Measurements from ENCODE around the gene FLACC1.

Gene FLACC1

GRCh38 chr2:201319511-201319910, 37.6 kb downstream of the FLACC1 start:
- H3K9ac ChIP-seq (ENCODE audit: low read length), result no peak overlapping the region
- 39% methylated on average over 2 of the region's 2 CpGs for WGBS
- H2BK15ac ChIP-seq (ENCODE audit: low read depth, poor library complexity, severe bottlenecking), result no peak overlapping the region
- no peaks in the 10 kb centered on the region for H3K79me1 ChIP-seq (replicated peaks; ENCODE audit: low read length, poor library complexity, severe bottlenecking)
- no peaks in the 10 kb centered on the region for H3K27me3 ChIP-seq (ENCODE audit: control insufficient read depth in 1 of 2, insufficient read depth in 1 of 2, low read length in 2 of 2)
- H3K9me3 ChIP-seq (ENCODE audit: control insufficient read depth, low read length), result peaks cover 39% of the 10 kb centered on the region
- H2BK120ac ChIP-seq (ENCODE audit: low read depth, low read length), result no peak overlapping the region
- peaks cover 4% of the 10 kb centered on the region for H3K4me1 ChIP-seq (ENCODE audit: control insufficient read depth, insufficient read depth, low read depth, low read length)
- H3K4me2 ChIP-seq (ENCODE audit: low read length, poor library complexity, severe bottlenecking), result no peak overlapping the region
- H2BK5ac ChIP-seq (ENCODE audit: low read depth, low read length, poor library complexity, severe bottlenecking), result no peak overlapping the region
- no peak overlapping the region for H3K14ac ChIP-seq (ENCODE audit: low read length in 2 of 2)
- no peak overlapping the region for H2BK12ac ChIP-seq (ENCODE audit: low read length in 2 of 2)
- no peak overlapping the region for H3K27ac ChIP-seq (ENCODE audit: low read length, poor library complexity, severe bottlenecking)
- H4K91ac ChIP-seq (ENCODE audit: low read length), result no peak overlapping the region
- no peak overlapping the region for H2AK5ac ChIP-seq (ENCODE audit: low read length, severe bottlenecking)
- H3K4me3 ChIP-seq (ENCODE audit: insufficient read depth in 1 of 2, low read depth in 1 of 2, low read length in 2 of 2), result no peak overlapping the region
- DNase-seq, result no peak
- no peak overlapping the region for H4K8ac ChIP-seq (ENCODE audit: low read length)
- peaks cover 8 to 11% of the 10 kb centered on the region in 2 experiments for H3K36me3 ChIP-seq (ENCODE audit: control insufficient read depth in 1 of 2, insufficient read depth in 2 of 2, low read depth in 1 of 2, low read length in 2 of 2)
- H3K4ac ChIP-seq (ENCODE audit: low read depth in 1 of 2, low read length in 2 of 2), result no peak overlapping the region
- H3K23ac ChIP-seq (ENCODE audit: low read length in 2 of 2), result no peak overlapping the region
- no peak overlapping the region for H3K18ac ChIP-seq (ENCODE audit: low read depth in 1 of 2, low read length in 2 of 2)
- H2AFZ ChIP-seq (ENCODE audit: low read depth, low read length), result no peak overlapping the region

- Histone ChIP-seq H3K4me3 (ENCODE audit: insufficient read depth in 1 of 2, low read depth in 1 of 2, low read length in 2 of 2) (no peak overlapping the region), H2BK120ac (ENCODE audit: low read depth, low read length) (no peak overlapping the region), H2AFZ (ENCODE audit: low read depth, low read length) (no peak overlapping the region), H3K27me3 (ENCODE audit: control insufficient read depth in 1 of 2, insufficient read depth in 1 of 2, low read length in 2 of 2) (no peaks in the 10 kb centered on the region), H3K4ac (ENCODE audit: low read depth in 1 of 2, low read length in 2 of 2) (no peak overlapping the region), H3K4me2 (ENCODE audit: low read length, poor library complexity, severe bottlenecking) (no peak overlapping the region), H2AK5ac (ENCODE audit: low read length, severe bottlenecking) (no peak overlapping the region), H3K9me3 (ENCODE audit: control insufficient read depth, low read length) (peaks cover 33% of the 10 kb centered on the region), H3K23ac (ENCODE audit: low read length in 2 of 2) (no peak overlapping the region), H3K14ac (ENCODE audit: low read length in 2 of 2) (no peak overlapping the region), H4K91ac (ENCODE audit: low read length) (no peak overlapping the region), H2BK15ac (ENCODE audit: low read depth, poor library complexity, severe bottlenecking) (no peak overlapping the region), H3K4me1 (ENCODE audit: control insufficient read depth, insufficient read depth, low read depth, low read length) (no peaks in the 10 kb centered on the region), H3K79me1 (replicated peaks; ENCODE audit: low read length, poor library complexity, severe bottlenecking) (no peaks in the 10 kb centered on the region), H3K27ac (ENCODE audit: low read length, poor library complexity, severe bottlenecking) (no peak overlapping the region), H3K18ac (ENCODE audit: low read depth in 1 of 2, low read length in 2 of 2) (no peak overlapping the region), H2BK5ac (ENCODE audit: low read depth, low read length, poor library complexity, severe bottlenecking) (no peak overlapping the region), H2BK12ac (ENCODE audit: low read length in 2 of 2) (no peak overlapping the region), H3K36me3 (ENCODE audit: control insufficient read depth in 1 of 2, insufficient read depth in 2 of 2, low read depth in 1 of 2, low read length in 2 of 2) (no peaks in the 10 kb centered on the region), H4K8ac (ENCODE audit: low read length) (no peak overlapping the region), H3K9ac (ENCODE audit: low read length) (no peak overlapping the region)
- no peak for DNase-seq
- 81% methylated on average over 5 of the region's 5 CpGs for WGBS
These were observed 43.8 kb downstream of the FLACC1 start for GRCh38 chr2:201313362-201313761.

DNA sequence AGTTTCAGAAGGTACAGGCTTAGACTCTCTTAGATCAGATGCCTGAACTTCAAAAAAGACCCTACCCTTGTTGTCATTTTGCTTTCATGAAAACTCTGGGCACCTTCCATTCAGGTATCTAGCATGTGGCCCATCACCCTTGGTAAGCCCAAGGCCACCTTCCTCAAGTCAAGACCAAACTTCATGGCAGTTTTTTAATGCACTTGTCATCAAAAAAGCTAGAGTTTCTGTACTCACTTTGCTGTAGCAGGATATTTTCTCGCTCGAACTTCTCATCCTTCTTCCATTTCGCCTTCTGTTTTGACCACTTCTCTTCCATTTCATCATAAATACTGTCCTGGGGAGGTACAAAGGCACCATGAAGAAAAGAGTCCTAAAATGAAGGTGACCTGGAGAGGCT, 48.2 kb downstream of the FLACC1 start:
- no peak for DNase-seq
- WGBS, result 86% methylated on average over 3 of the region's 3 CpGs
- H3K18ac ChIP-seq (ENCODE audit: low read depth in 1 of 2, low read length in 2 of 2), result no peak overlapping the region
- no peak overlapping the region for H3K14ac ChIP-seq (ENCODE audit: low read length in 2 of 2)
- no peak overlapping the region for H3K23ac ChIP-seq (ENCODE audit: low read length in 2 of 2)
- H2AK5ac ChIP-seq (ENCODE audit: low read length, severe bottlenecking), result no peak overlapping the region
- H3K4me1 ChIP-seq (ENCODE audit: control insufficient read depth, insufficient read depth, low read depth, low read length), result no peaks in the 10 kb centered on the region
- H2BK15ac ChIP-seq (ENCODE audit: low read depth, poor library complexity, severe bottlenecking), result no peak overlapping the region
- no peak overlapping the region for H3K4ac ChIP-seq (ENCODE audit: low read depth in 1 of 2, low read length in 2 of 2)
- H3K9ac ChIP-seq (ENCODE audit: low read length), result no peak overlapping the region
- no peak overlapping the region for H4K91ac ChIP-seq (ENCODE audit: low read length)
- peaks cover 0 to 16% of the 10 kb centered on the region in 2 experiments for H3K36me3 ChIP-seq (ENCODE audit: control insufficient read depth in 1 of 2, insufficient read depth in 2 of 2, low read depth in 1 of 2, low read length in 2 of 2)
- peaks cover 32% of the 10 kb centered on the region for H3K9me3 ChIP-seq (ENCODE audit: control insufficient read depth, low read length)
- H2BK120ac ChIP-seq (ENCODE audit: low read depth, low read length), result no peak overlapping the region
- no peak overlapping the region for H3K4me2 ChIP-seq (ENCODE audit: low read length, poor library complexity, severe bottlenecking)
- no peak overlapping the region for H2BK5ac ChIP-seq (ENCODE audit: low read depth, low read length, poor library complexity, severe bottlenecking)
- no peak overlapping the region for H2AFZ ChIP-seq (ENCODE audit: low read depth, low read length)
- H2BK12ac ChIP-seq (ENCODE audit: low read length in 2 of 2), result no peak overlapping the region
- no peaks in the 10 kb centered on the region for H3K79me1 ChIP-seq (replicated peaks; ENCODE audit: low read length, poor library complexity, severe bottlenecking)
- H3K27me3 ChIP-seq (ENCODE audit: control insufficient read depth in 1 of 2, insufficient read depth in 1 of 2, low read length in 2 of 2), result no peaks in the 10 kb centered on the region
- H3K27ac ChIP-seq (ENCODE audit: low read length, poor library complexity, severe bottlenecking), result no peak overlapping the region
- no peak overlapping the region for H4K8ac ChIP-seq (ENCODE audit: low read length)
- no peak overlapping the region for H3K4me3 ChIP-seq (ENCODE audit: insufficient read depth in 1 of 2, low read depth in 1 of 2, low read length in 2 of 2)

GRCh38 chr2:201307876-201308275, 49.3 kb downstream of the FLACC1 start:
- H4K8ac ChIP-seq (ENCODE audit: low read length), result no peak overlapping the region
- no peak overlapping the region for H3K27ac ChIP-seq (ENCODE audit: low read length, poor library complexity, severe bottlenecking)
- H3K27me3 ChIP-seq (ENCODE audit: control insufficient read depth in 1 of 2, insufficient read depth in 1 of 2, low read length in 2 of 2), result no peaks in the 10 kb centered on the region
- H3K4me1 ChIP-seq (ENCODE audit: control insufficient read depth, insufficient read depth, low read depth, low read length), result no peaks in the 10 kb centered on the region
- H3K79me1 ChIP-seq (replicated peaks; ENCODE audit: low read length, poor library complexity, severe bottlenecking), result no peaks in the 10 kb centered on the region
- 100% methylated on average over 3 of the region's 3 CpGs for WGBS
- no peak overlapping the region for H3K18ac ChIP-seq (ENCODE audit: low read depth in 1 of 2, low read length in 2 of 2)
- H3K36me3 ChIP-seq (ENCODE audit: control insufficient read depth in 1 of 2, insufficient read depth in 2 of 2, low read depth in 1 of 2, low read length in 2 of 2), result peaks cover 0 to 16% of the 10 kb centered on the region in 2 experiments
- no peak overlapping the region for H2BK12ac ChIP-seq (ENCODE audit: low read length in 2 of 2)
- no peak overlapping the region for H2AK5ac ChIP-seq (ENCODE audit: low read length, severe bottlenecking)
- H4K91ac ChIP-seq (ENCODE audit: low read length), result no peak overlapping the region
- H2BK120ac ChIP-seq (ENCODE audit: low read depth, low read length), result no peak overlapping the region
- H3K4me3 ChIP-seq (ENCODE audit: insufficient read depth in 1 of 2, low read depth in 1 of 2, low read length in 2 of 2), result no peak overlapping the region
- H2AFZ ChIP-seq (ENCODE audit: low read depth, low read length), result no peak overlapping the region
- H3K9ac ChIP-seq (ENCODE audit: low read length), result no peak overlapping the region
- no peak for DNase-seq
- no peak overlapping the region for H2BK5ac ChIP-seq (ENCODE audit: low read depth, low read length, poor library complexity, severe bottlenecking)
- H3K14ac ChIP-seq (ENCODE audit: low read length in 2 of 2), result no peak overlapping the region
- H3K4me2 ChIP-seq (ENCODE audit: low read length, poor library complexity, severe bottlenecking), result no peak overlapping the region
- H2BK15ac ChIP-seq (ENCODE audit: low read depth, poor library complexity, severe bottlenecking), result no peak overlapping the region
- H3K4ac ChIP-seq (ENCODE audit: low read depth in 1 of 2, low read length in 2 of 2), result no peak overlapping the region
- peaks cover 28% of the 10 kb centered on the region for H3K9me3 ChIP-seq (ENCODE audit: control insufficient read depth, low read length)
- H3K23ac ChIP-seq (ENCODE audit: low read length in 2 of 2), result no peak overlapping the region

Data from mesenchymal stem cell (in vitro differentiated cells and primary cell).